Left ventricle myocardium inferior (tissue), 1 donor: ENCODE data around the gene ATP8A1. TPM values are rescaled to one million over a fixed set of nuclear protein-coding genes. Genes with fewer than 3 reads are reported as not detected.
A peak's percentile ranks its signal among the peaks of the same experiment; 100 is the strongest.

ENCODE experiments used
- DNase-seq: peaks from one replicate; pipeline ENCODE4 v3.0.0-alpha.2; 2020
- H3K27ac ChIP-seq: fragments of 200-600 bp; replicated peaks from 2 replicates; pipeline ENCODE4 v1.8.0; 2021
- H3K27me3 ChIP-seq: fragments of 200-600 bp; 2 replicates; pipeline ENCODE4 v1.8.0; 2021; ENCODE audit warnings: low read depth
- H3K36me3 ChIP-seq: fragments of 200-600 bp; 2 replicates; pipeline ENCODE4 v1.8.0; 2021
- H3K4me1 ChIP-seq: fragments of 200-600 bp; 2 replicates; pipeline ENCODE4 v1.8.0; 2021
- H3K4me3 ChIP-seq: fragments of 200-600 bp; 2 replicates; pipeline ENCODE4 v1.8.0; 2021; ENCODE audit warnings: mild to moderate bottlenecking, moderate library complexity
- H3K9me3 ChIP-seq: fragments of 200-600 bp; replicated peaks from 2 replicates; pipeline ENCODE4 v1.8.0; 2021
- CTCF ChIP-seq: fragments of 200-600 bp; IDR thresholded peaks from 2 replicates; pipeline ENCODE4 v1.8.0; 2021; ENCODE audit warnings: antibody characterized with exemption, mild to moderate bottlenecking, borderline replicate concordance
- intact Hi-C: fragments of 100-400 bp; cut with micrococcal nuclease; formaldehyde crosslinking; loops from one replicate; pipeline ENCODE4 v1.11.0; 2022
- total RNA-seq: library from RNA; stranded (reverse); fragmentation: NEBNext Ultra II Directional; extraction: Animal tissue kit (Norgen Biotek cat#: 25700); gene quantifications from one replicate; pipeline ENCODE4 v1.2.1, GENCODE V29; 2021
- donor health status: DM: no; HTN: yes; CAD: no; lungs with severe emphysema.

Gene ATP8A1
- total RNA-seq, 1 donor from 2014 or later = 19.2 TPM

GRCh38 chr4:42362591-42362990 lies 294.3 kb downstream of the ATP8A1 start:
- no peaks in the 10 kb centered on the region for H3K36me3 ChIP-seq
- intact Hi-C loops = no loop called here
- no peak overlapping the region for H3K27ac ChIP-seq
- H3K4me3 ChIP-seq = no peak overlapping the region
- peaks cover 5% of the 10 kb centered on the region for H3K27me3 ChIP-seq
- peaks cover 10% of the 10 kb centered on the region for H3K9me3 ChIP-seq
- no peak for TF ChIP-seq CTCF
- H3K4me1 ChIP-seq = peaks cover 2% of the 10 kb centered on the region
- no peak for DNase-seq

- Histone ChIP-seq H3K36me3 (no peaks in the 10 kb centered on the region), H3K4me1 (peaks cover 2% of the 10 kb centered on the region), H3K27me3 (peaks cover 10% of the 10 kb centered on the region), H3K27ac (no peak overlapping the region), H3K4me3 (no peak overlapping the region), H3K9me3 (peaks cover 10% of the 10 kb centered on the region)
- intact Hi-C loops = no loop called here
- DNase-seq = no peak
- TF ChIP-seq CTCF = no peak
These were observed 295.4 kb downstream of the ATP8A1 start for GRCh38 chr4:42361456-42361855.

GRCh38 chr4:42360256-42360669 lies 296.6 kb downstream of the ATP8A1 start:
- intact Hi-C loops = no loop called here
- TF ChIP-seq CTCF = no peak
- H3K9me3 ChIP-seq = peaks cover 10% of the 10 kb centered on the region
- peak overlapping the region; percentile 53 for H3K27ac ChIP-seq
- H3K36me3 ChIP-seq = no peaks in the 10 kb centered on the region
- peaks cover 2% of the 10 kb centered on the region for H3K4me1 ChIP-seq
- peak overlapping the region; percentile 39 for H3K4me3 ChIP-seq
- DNase-seq = no peak
- H3K27me3 ChIP-seq = peaks cover 15% of the 10 kb centered on the region

- Histone ChIP-seq H3K27ac (peak overlapping the region; percentile 53), H3K9me3 (peaks cover 10% of the 10 kb centered on the region), H3K4me1 (peaks cover 2% of the 10 kb centered on the region), H3K36me3 (no peaks in the 10 kb centered on the region), H3K27me3 (peaks cover 15% of the 10 kb centered on the region), H3K4me3 (peak overlapping the region; percentile 39)
- TF ChIP-seq CTCF = no peak
- intact Hi-C loops = no loop called here
- no peak for DNase-seq
These were observed 297.2 kb downstream of the ATP8A1 start for GRCh38 chr4:42359711-42360110.

Other genes with a start within 250 kb of the ATP8A1 start
- gene GRXCR1, start 235.6 kb upstream of the ATP8A1 start, total RNA-seq = not detected